Stimulated activated naive CD8-positive, alpha-beta T cell treated with anti-CD3 and anti-CD28 coated beads, Interleukin-15, amount 100 ng/mL, for 72 hours (primary cell): ENCODE results near the gene NR1H2.

ENCODE experiments used
- ATAC-seq: fragments of 150-1000 bp; cut with Tn5 transposase; 2 replicates; pipeline ENCODE4 v1.10.0; 2021; ENCODE audit warnings: mild to moderate bottlenecking, moderate library complexity
- DNase-seq, 2 donors: peaks; one replicate each; pipeline ENCODE4 v3.0.0; 2021 to 2022
- H3K27ac Mint-ChIP-seq, 2 donors: one replicate each; pipeline ENCODE4 v1.8.0; 2022; ENCODE audit warnings: mild to moderate bottlenecking in 2 of 2, mixed read lengths in 2 of 2, moderate library complexity in 2 of 2
- H3K27me3 Mint-ChIP-seq: one replicate; pipeline ENCODE4 v1.8.0; 2022; ENCODE audit warnings: mixed read lengths
- H3K4me1 Mint-ChIP-seq: one replicate; pipeline ENCODE4 v1.8.0; 2022; ENCODE audit warnings: mild to moderate bottlenecking, mixed read lengths
- H3K4me3 Mint-ChIP-seq, 2 donors: one replicate each; pipeline ENCODE4 v1.8.0; 2022; ENCODE audit warnings: mild to moderate bottlenecking in 2 of 2, mixed read lengths in 2 of 2, moderate library complexity in 1 of 2
- H3K9me3 Mint-ChIP-seq, 2 donors: one replicate each; pipeline ENCODE4 v1.8.0; 2022; ENCODE audit warnings: mixed read lengths in 2 of 2

Gene NR1H2

GRCh38 chr19:50401605-50402450, 25.6 kb downstream of the NR1H2 start:
- no peak for DNase-seq
- Mint-ChIP-seq H3K27ac (no peak overlapping the region), H3K9me3 (no peaks in the 10 kb centered on the region), H3K4me3 (no peak overlapping the region), H3K4me1 (peaks cover 13% of the 10 kb centered on the region), H3K27me3 (no peaks in the 10 kb centered on the region)
- no peak for ATAC-seq

- no peak overlapping the region for H3K4me3 Mint-ChIP-seq
- ATAC-seq (no peak), DNase-seq (no peak)
- H3K27me3 Mint-ChIP-seq, result no peaks in the 10 kb centered on the region
- H3K9me3 Mint-ChIP-seq, result no peaks in the 10 kb centered on the region
- no peak overlapping the region for H3K27ac Mint-ChIP-seq
- H3K4me1 Mint-ChIP-seq, result peaks cover 10% of the 10 kb centered on the region
Measured at GRCh38 chr19:50402544-50403301, 26.5 kb downstream of the NR1H2 start.

- no peak for DNase-seq
- ATAC-seq, result no peak
Measured at GRCh38 chr19:50406156-50406820, 30.0 kb downstream of the NR1H2 start.

GRCh38 chr19:50406829-50407228, 30.6 kb downstream of the NR1H2 start:
- Mint-ChIP-seq H3K4me1 (no peaks in the 10 kb centered on the region), H3K9me3 (no peaks in the 10 kb centered on the region), H3K27ac (no peak overlapping the region), H3K27me3 (no peaks in the 10 kb centered on the region), H3K4me3 (no peak overlapping the region)
- ATAC-seq (no peak), DNase-seq (no peak)

More at GRCh38 chr19:50406156-50406820, 30.0 kb downstream of the NR1H2 start:
- Mint-ChIP-seq H3K27ac (no peak overlapping the region), H3K27me3 (no peaks in the 10 kb centered on the region), H3K9me3 (no peaks in the 10 kb centered on the region), H3K4me3 (no peak overlapping the region), H3K4me1 (no peaks in the 10 kb centered on the region)

- peaks cover 1% of the 10 kb centered on the region for H3K4me1 Mint-ChIP-seq
- H3K4me3 Mint-ChIP-seq, result no peak overlapping the region
- DNase-seq (no peak), ATAC-seq (no peak)
- H3K27ac Mint-ChIP-seq, result peak overlapping the region in 1 of 2 donors; percentile 48
- H3K27me3 Mint-ChIP-seq, result no peaks in the 10 kb centered on the region
- no peaks in the 10 kb centered on the region for H3K9me3 Mint-ChIP-seq
Measured at GRCh38 chr19:50409347-50409746, 33.1 kb downstream of the NR1H2 start.

- DNase-seq (no peak), ATAC-seq (no peak)
- no peak overlapping the region for H3K4me3 Mint-ChIP-seq
- H3K4me1 Mint-ChIP-seq, result peaks cover 9% of the 10 kb centered on the region
- H3K9me3 Mint-ChIP-seq, result no peaks in the 10 kb centered on the region
- no peak overlapping the region for H3K27ac Mint-ChIP-seq
- H3K27me3 Mint-ChIP-seq, result no peaks in the 10 kb centered on the region
Measured at GRCh38 chr19:50410109-50410508, 33.9 kb downstream of the NR1H2 start.

GRCh38 chr19:50412419-50412818, 36.2 kb downstream of the NR1H2 start:
- ATAC-seq (no peak), DNase-seq (no peak)
- no peak overlapping the region for H3K4me3 Mint-ChIP-seq
- no peaks in the 10 kb centered on the region for H3K27me3 Mint-ChIP-seq
- no peaks in the 10 kb centered on the region for H3K9me3 Mint-ChIP-seq
- peaks cover 15% of the 10 kb centered on the region for H3K4me1 Mint-ChIP-seq
- H3K27ac Mint-ChIP-seq, result no peak overlapping the region

GRCh38 chr19:50413096-50413495, 36.8 kb downstream of the NR1H2 start:
- H3K4me1 Mint-ChIP-seq, result peaks cover 15% of the 10 kb centered on the region
- no peaks in the 10 kb centered on the region for H3K9me3 Mint-ChIP-seq
- no peak for ATAC-seq
- H3K27ac Mint-ChIP-seq, result no peak overlapping the region
- H3K27me3 Mint-ChIP-seq, result no peaks in the 10 kb centered on the region
- no peak for DNase-seq
- no peak overlapping the region for H3K4me3 Mint-ChIP-seq

GRCh38 chr19:50413531-50413930, 37.3 kb downstream of the NR1H2 start:
- peaks cover 20% of the 10 kb centered on the region for H3K4me1 Mint-ChIP-seq
- no peak overlapping the region for H3K4me3 Mint-ChIP-seq
- H3K27me3 Mint-ChIP-seq, result peaks cover 3% of the 10 kb centered on the region
- H3K27ac Mint-ChIP-seq, result no peak overlapping the region
- no peaks in the 10 kb centered on the region for H3K9me3 Mint-ChIP-seq
- no peak for ATAC-seq
- no peak for DNase-seq

- Mint-ChIP-seq H3K4me1 (peaks cover 35% of the 10 kb centered on the region), H3K4me3 (no peak overlapping the region), H3K27me3 (peaks cover 18% of the 10 kb centered on the region), H3K27ac (no peak overlapping the region), H3K9me3 (peaks cover 0 to 3% of the 10 kb centered on the region in 2 donors)
- peak; percentile 69 to 71 for DNase-seq
- peak; percentile 68 for ATAC-seq
Measured at GRCh38 chr19:50414864-50415660, 38.8 kb downstream of the NR1H2 start.

GRCh38 chr19:50415661-50416033, 39.4 kb downstream of the NR1H2 start:
- Mint-ChIP-seq H3K4me3 (no peak overlapping the region), H3K9me3 (peaks cover 0 to 7% of the 10 kb centered on the region in 2 donors), H3K4me1 (peaks cover 40% of the 10 kb centered on the region), H3K27ac (no peak overlapping the region), H3K27me3 (peaks cover 24% of the 10 kb centered on the region)
- DNase-seq (no peak), ATAC-seq (no peak)

GRCh38 chr19:50416034-50416977, 40.0 kb downstream of the NR1H2 start:
- H3K27me3 Mint-ChIP-seq, result peaks cover 31% of the 10 kb centered on the region
- DNase-seq, result no peak
- H3K27ac Mint-ChIP-seq, result no peak overlapping the region
- ATAC-seq, result peak; percentile 13
- H3K4me3 Mint-ChIP-seq, result no peak overlapping the region
- peaks cover 40% of the 10 kb centered on the region for H3K4me1 Mint-ChIP-seq
- H3K9me3 Mint-ChIP-seq, result peaks cover 0 to 10% of the 10 kb centered on the region in 2 donors

GRCh38 chr19:50417111-50418081, 41.1 kb downstream of the NR1H2 start:
- ATAC-seq, result no peak
- H3K4me3 Mint-ChIP-seq, result no peak overlapping the region
- H3K27ac Mint-ChIP-seq, result no peak overlapping the region

More at GRCh38 chr19:50417111-50418081, 41.1 kb downstream of the NR1H2 start:
- peaks cover 40% of the 10 kb centered on the region for H3K4me1 Mint-ChIP-seq
- H3K27me3 Mint-ChIP-seq, result peaks cover 33% of the 10 kb centered on the region
- H3K9me3 Mint-ChIP-seq, result peaks cover 0 to 10% of the 10 kb centered on the region in 2 donors
- no peak for DNase-seq
